Transverse colon (tissue), 4 donors: ENCODE data around the gene CCDC197. TPM values are rescaled to one million over a fixed set of nuclear protein-coding genes. Genes with fewer than 3 reads are reported as not detected.
A peak's percentile ranks its signal among the peaks of the same experiment; 100 is the strongest.

Source experiments
- DNase-seq: peaks from one replicate; pipeline ENCODE4 v3.0.0-alpha.2; 2019
- H3K27ac ChIP-seq, 4 donors: fragments of 200-600 bp; sonication (generic); 2 replicates each; pipeline ENCODE4 v1.5.1; 2016 to 2018; ENCODE audit warnings: inconsistent platforms in 4 of 4
- H3K27me3 ChIP-seq: fragments of 200-600 bp; sonication (generic); 2 replicates; pipeline ENCODE4 v1.5.1; 2017; ENCODE audit warnings: inconsistent platforms
- H3K36me3 ChIP-seq, 4 donors: fragments of 200-600 bp; sonication (generic); 2 replicates each; pipeline ENCODE4 v1.5.1; 2017 to 2019; ENCODE audit warnings: inconsistent platforms in 4 of 4
- H3K4me1 ChIP-seq, 4 donors: fragments of 200-600 bp; sonication (generic); 2 replicates each; pipeline ENCODE4 v1.5.1; 2017 to 2020; ENCODE audit warnings: inconsistent platforms in 4 of 4
- H3K4me3 ChIP-seq, 4 donors: fragments of 200-600 bp; sonication (generic); 1 replicate in 1 of 4; 2 replicates in 3 of 4; pipeline versions ENCODE4 v1.5.1 to v1.6.1; 2017 to 2019; ENCODE audit warnings: inconsistent platforms in 4 of 4
- H3K9me3 ChIP-seq, 2 donors: fragments of 200-600 bp; sonication (generic); 2 replicates each; pipeline ENCODE4 v1.5.1; 2017 to 2019; ENCODE audit warnings: inconsistent platforms in 2 of 2
- EP300 ChIP-seq: sonication (generic); formaldehyde crosslinking; IDR thresholded peaks from one replicate; pipeline ENCODE4 v1.6.1; 2017; ENCODE audit warnings: antibody characterized with exemption, low read depth
- POLR2A ChIP-seq: fragments of 450-650 bp; IDR thresholded peaks from one replicate; pipeline ENCODE4 v1.6.1; 2016; ENCODE audit warnings: antibody characterized with exemption, mild to moderate bottlenecking, moderate library complexity
- POLR2AphosphoS5 ChIP-seq, 3 donors: sonication (generic); formaldehyde crosslinking; IDR thresholded peaks; one replicate each; pipeline ENCODE4 v1.6.1; 2016; ENCODE audit warnings: antibody characterized with exemption in 3 of 3
- WGBS, 2 donors: methylation state at CpG; one replicate each; pipeline ENCODE4 v1.1.5; 2018; ENCODE audit warnings: low coverage in 1 of 2; 5-methylcytosine and 5-hydroxymethylcytosine counted together
- in situ Hi-C, 4 donors: fragments of 200-750 bp; cut with MboI; loops; one replicate each; pipeline versions ENCODE4 v1.15.0 to v1.15.1; 2017; ENCODE audit warnings: low sequenced_read_pairs in 3 of 4, low pct_ligation_motif_present in 1 of 4, low pct_unique_long_range_greater_than_20kb in 1 of 4
- intact Hi-C: fragments of 100-400 bp; cut with DNase I; formaldehyde crosslinking; loops from one replicate; pipeline ENCODE4 v1.15.1; 2023; ENCODE audit warnings: low total_unique reads
- total RNA-seq, 4 donors: library from RNA; depleted of rRNA; stranded (reverse); fragments of >200 nt; gene quantifications; one replicate each; pipeline ENCODE4 v1.1.0, GENCODE V29; 2016
- TF ChIP-seq, protein P1 (sequence below), 5 experiments: fragments of 200-600 bp in 3 of 5; fragments of 450-650 bp in 2 of 5; sonication (generic) in 3 of 5; IDR thresholded peaks; 1 replicate in 2 of 5; 2 replicates in 3 of 5; pipeline ENCODE4 v1.5.1; 2016 to 2017; ENCODE audit warnings: antibody characterized with exemption in 5 of 5, inconsistent platforms in 3 of 5, mild to moderate bottlenecking in 2 of 5, moderate library complexity in 1 of 5

Gene CCDC197
- total RNA-seq, 4 donors from 2014 or later, result not detected

DNA sequence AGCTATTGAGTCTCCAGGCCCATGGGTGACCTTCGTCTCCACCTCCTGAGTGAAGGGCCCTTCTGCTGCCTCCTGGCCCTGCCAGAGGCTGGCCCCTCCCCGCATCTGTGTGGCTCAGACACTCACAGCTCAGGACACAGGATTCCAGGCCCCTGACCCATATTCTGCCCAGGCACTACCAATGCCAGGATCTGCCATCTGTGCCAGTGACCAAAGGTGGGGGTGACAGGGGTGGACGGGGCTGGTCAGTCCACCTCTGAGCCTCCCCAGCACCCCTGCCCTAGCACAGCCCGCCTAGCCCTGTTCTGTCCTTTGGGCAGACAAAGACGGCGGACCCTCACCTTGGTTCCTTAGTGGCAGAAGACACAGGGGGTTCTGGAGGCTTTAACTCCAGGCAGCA is 23.5 kb upstream of the CCDC197 start:
- H3K9me3 ChIP-seq, result no peaks in the 10 kb centered on the region
- TF ChIP-seq, protein P1, sequence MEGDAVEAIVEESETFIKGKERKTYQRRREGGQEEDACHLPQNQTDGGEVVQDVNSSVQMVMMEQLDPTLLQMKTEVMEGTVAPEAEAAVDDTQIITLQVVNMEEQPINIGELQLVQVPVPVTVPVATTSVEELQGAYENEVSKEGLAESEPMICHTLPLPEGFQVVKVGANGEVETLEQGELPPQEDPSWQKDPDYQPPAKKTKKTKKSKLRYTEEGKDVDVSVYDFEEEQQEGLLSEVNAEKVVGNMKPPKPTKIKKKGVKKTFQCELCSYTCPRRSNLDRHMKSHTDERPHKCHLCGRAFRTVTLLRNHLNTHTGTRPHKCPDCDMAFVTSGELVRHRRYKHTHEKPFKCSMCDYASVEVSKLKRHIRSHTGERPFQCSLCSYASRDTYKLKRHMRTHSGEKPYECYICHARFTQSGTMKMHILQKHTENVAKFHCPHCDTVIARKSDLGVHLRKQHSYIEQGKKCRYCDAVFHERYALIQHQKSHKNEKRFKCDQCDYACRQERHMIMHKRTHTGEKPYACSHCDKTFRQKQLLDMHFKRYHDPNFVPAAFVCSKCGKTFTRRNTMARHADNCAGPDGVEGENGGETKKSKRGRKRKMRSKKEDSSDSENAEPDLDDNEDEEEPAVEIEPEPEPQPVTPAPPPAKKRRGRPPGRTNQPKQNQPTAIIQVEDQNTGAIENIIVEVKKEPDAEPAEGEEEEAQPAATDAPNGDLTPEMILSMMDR (IDR thresholded peaks at IDR 0.05), result no peak
- TF ChIP-seq POLR2A (no peak), POLR2AphosphoS5 (IDR thresholded peaks at IDR 0.05) (no peak), EP300 (no peak)
- DNase-seq, result no peak
- no peaks in the 10 kb centered on the region for H3K36me3 ChIP-seq
- peak overlapping the region; percentile 76 to 91 (median 85) for H3K27ac ChIP-seq
- H3K4me3 ChIP-seq, result peak overlapping the region in 2 of 4 donors; percentile 28 to 43
- in situ Hi-C loops (no loop called here), intact Hi-C loops (no loop called here)
- 86% methylated on average over 6 of the region's 6 CpGs; no CpG with 5 or more reads in 1 of the 2 donors for WGBS, 2 donors
- no peaks in the 10 kb centered on the region for H3K27me3 ChIP-seq
- H3K4me1 ChIP-seq, result peaks cover 19 to 39% (median 32%) of the 10 kb centered on the region in 4 donors

DNA sequence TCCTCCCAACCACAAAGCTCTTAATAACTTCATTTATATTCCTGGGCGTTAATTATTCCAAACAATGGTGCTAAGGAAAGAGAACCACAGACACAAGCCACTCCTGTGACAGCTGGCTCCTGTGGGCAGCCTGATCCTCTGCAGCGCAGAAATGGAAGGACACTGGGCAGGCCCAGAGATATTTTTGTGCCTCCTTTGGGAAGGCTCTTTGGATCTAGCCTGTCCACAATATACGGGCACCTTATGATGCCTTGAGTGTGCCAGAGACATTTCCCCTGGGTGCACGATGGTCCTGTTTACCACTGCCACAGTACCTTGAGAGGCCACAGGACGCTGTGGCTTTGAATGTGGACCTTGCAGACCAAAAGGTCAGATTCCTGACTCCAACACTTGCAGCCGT is 22.8 kb upstream of the CCDC197 start:
- TF ChIP-seq, protein P1 (IDR thresholded peaks at IDR 0.05), result no peak
- TF ChIP-seq POLR2A, result no peak
- no peak for TF ChIP-seq EP300
- TF ChIP-seq POLR2AphosphoS5 (IDR thresholded peaks at IDR 0.05), result no peak
- in situ Hi-C loops, result no loop called here
- 40 to 89% methylated on average over 1 to 6 of the region's 6 CpGs for WGBS, 2 donors
- Histone ChIP-seq H3K27me3 (no peaks in the 10 kb centered on the region), H3K4me3 (peak overlapping the region in 3 of 4 donors; percentile 1 to 43 (median 28)), H3K36me3 (no peaks in the 10 kb centered on the region), H3K27ac (peak overlapping the region; percentile 76 to 91 (median 85)), H3K4me1 (peaks cover 19 to 41% (median 31%) of the 10 kb centered on the region in 4 donors), H3K9me3 (no peaks in the 10 kb centered on the region)
- intact Hi-C loops, result no loop called here
- no peak for DNase-seq

DNA sequence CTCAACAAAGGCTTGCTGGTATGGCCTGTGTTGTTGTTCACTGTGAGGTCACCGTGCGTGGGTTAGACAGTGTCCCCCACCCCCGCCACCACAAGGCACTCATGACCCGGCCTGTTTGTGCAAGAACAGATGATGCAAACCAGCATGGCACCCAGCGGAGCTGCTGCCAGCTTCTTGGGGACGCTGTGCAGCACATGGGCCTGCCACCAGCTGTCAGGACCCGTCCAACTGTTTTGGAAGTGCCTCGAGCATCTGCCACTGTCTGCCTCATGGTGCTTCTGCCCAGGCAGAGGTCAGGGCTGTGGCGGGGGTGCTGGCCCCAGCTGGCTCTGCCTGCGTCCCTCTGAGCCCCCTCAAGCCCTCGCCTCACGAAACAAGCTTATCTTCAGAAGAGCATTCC is 22.3 kb upstream of the CCDC197 start:
- peaks cover 14 to 35% (median 27%) of the 10 kb centered on the region in 4 donors for H3K4me1 ChIP-seq
- no peaks in the 10 kb centered on the region for H3K9me3 ChIP-seq
- TF ChIP-seq EP300 (no peak), POLR2AphosphoS5 (IDR thresholded peaks at IDR 0.05) (no peak), POLR2A (no peak)
- TF ChIP-seq, protein P1 (IDR thresholded peaks at IDR 0.05), result no peak
- intact Hi-C loops (no loop called here), in situ Hi-C loops (no loop called here)
- no peaks in the 10 kb centered on the region for H3K27me3 ChIP-seq
- peak overlapping the region; percentile 76 to 91 (median 85) for H3K27ac ChIP-seq
- DNase-seq, result no peak
- 76% methylated on average over 11 of the region's 12 CpGs; no CpG with 5 or more reads in 1 of the 2 donors for WGBS, 2 donors
- H3K4me3 ChIP-seq, result peak overlapping the region in 3 of 4 donors; percentile 28 to 43 (median 29)
- no peaks in the 10 kb centered on the region for H3K36me3 ChIP-seq

DNA sequence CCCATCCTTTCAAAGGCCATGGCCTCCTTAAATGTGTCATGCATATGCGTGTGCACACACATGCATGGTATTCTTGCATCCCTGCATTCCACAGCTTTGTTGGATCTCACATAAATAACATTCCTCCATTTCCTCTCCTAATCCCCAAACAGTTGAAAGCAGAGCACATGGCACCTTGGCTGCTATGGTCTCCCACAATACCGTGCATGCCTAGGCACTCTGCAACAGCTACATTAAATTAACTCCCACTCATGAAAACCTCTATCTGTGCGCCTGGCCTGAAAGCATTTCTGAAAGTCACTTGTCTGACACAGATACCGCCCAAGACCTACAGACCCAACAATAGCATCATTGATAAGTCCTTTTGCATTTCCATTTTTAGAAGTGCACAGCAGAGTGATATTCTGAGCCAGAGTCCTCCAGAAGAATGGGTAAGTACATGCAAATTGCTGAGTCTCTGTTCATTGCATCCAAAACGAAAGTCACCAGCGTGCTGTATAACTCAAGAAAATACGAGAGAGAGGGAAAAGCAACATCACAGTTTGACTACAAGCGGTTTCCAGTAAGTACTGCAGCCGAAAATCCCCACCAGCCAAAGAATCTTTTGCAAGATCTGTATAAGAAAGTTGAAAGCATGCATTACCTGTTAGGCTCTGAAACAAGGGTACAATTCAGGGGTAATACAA is 21.2 kb upstream of the CCDC197 start:
- peaks cover 12 to 29% (median 24%) of the 10 kb centered on the region in 4 donors for H3K4me1 ChIP-seq
- intact Hi-C loops (no loop called here), in situ Hi-C loops (no loop called here)
- H3K9me3 ChIP-seq, result no peaks in the 10 kb centered on the region
- H3K4me3 ChIP-seq, result peak overlapping the region; percentile 28 to 43 (median 28)
- WGBS, 2 donors, result 38 to 56% methylated on average over 6 to 9 of the region's 9 CpGs
- no peak for DNase-seq
- TF ChIP-seq, protein P1 (IDR thresholded peaks at IDR 0.05), result peak in 1 of 5 experiments; percentile 30
- TF ChIP-seq POLR2A, result no peak
- no peaks in the 10 kb centered on the region for H3K27me3 ChIP-seq
- H3K27ac ChIP-seq, result peak overlapping the region; percentile 76 to 91 (median 85)
- no peaks in the 10 kb centered on the region for H3K36me3 ChIP-seq
